IPS-NIHi7 (cell line): ENCODE measurements around the gene IKBKE.
A peak's percentile ranks its signal among the peaks of the same experiment; 100 is the strongest.

Experiments
- DNase-seq: peaks from one replicate; pipeline ENCODE4 v3.0.0; 2012; ENCODE audit warnings: mixed read lengths; ENCODE audit errors: extremely low spot score

Gene IKBKE

DNA sequence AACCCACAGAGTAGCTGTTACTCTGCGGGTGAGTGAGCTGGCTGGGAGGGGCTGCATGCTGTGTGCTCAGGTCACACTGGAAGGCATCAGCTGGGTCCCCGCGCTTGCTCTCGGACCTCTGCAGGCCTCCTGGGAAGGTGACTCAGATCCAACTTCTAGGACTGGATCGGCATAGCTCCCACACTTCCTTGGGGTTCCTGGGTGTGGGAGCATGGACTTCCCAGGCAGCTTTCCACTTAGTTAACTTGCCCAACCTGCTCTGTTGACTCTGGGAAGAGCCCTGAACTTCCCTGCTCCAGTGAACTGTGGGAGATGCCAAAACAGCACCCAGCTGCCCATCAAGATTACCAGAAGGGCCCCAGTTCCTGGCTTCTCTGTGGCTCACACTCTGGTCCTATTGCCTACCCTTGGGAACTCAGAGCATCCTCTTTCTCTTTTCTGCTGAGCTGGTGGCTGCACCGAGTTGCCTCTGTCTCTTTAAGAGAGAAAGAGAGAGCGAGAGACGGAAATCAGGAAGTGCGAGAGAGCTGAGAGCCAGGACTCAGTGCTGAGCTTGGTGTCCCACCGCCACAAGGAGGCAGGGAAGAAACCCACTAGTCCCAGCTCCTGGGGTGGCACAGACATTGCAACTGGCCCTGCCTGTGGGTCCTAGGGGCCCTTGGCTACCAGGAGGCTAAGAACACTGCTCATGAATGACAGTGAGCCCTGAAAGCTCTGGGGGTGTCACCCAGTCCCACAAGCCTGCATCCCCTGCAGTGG, at the start of gene IKBKE:
Gene IKBKE (plus strand): TSS at position 544 of the 759 bp plus-strand sequence. CDS start 2,752 bp downstream, outside the sequence.
- DNase-seq = peak; percentile 79

DNA sequence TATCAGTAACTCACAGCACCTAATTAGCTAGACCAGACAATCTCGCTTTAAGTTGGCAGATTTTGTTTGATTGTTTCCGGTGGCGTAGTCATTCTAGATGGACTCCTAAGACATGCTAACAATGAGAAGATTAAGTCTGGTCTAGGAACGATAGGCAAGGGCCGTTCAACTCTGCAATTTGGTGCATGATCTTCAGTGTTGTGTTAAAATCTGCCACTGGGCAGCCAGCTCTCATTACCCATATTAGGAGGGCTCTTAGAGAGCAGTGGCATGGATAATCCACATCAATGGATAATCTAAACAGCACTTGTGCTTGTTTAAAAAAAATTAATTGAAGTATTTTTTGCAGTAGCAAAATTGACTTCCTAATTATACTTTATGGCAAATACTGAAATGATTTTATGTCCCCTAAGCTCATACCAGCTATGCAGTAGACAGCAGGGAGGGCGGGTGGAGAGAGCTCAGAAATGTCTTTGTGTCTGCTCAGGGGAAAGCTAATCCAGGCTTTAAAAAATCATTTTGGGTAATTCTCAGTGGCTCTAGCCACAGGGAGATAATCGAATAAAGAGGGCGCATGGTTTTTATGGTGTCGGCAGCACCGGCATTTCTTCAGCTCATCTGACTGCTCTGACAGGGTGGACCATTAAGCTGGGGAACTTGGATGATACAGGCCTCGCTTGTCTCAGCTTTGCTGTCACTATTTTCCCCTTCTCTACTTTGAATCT, 48.5 kb upstream of the IKBKE start:
- DNase-seq = no peak

DNA sequence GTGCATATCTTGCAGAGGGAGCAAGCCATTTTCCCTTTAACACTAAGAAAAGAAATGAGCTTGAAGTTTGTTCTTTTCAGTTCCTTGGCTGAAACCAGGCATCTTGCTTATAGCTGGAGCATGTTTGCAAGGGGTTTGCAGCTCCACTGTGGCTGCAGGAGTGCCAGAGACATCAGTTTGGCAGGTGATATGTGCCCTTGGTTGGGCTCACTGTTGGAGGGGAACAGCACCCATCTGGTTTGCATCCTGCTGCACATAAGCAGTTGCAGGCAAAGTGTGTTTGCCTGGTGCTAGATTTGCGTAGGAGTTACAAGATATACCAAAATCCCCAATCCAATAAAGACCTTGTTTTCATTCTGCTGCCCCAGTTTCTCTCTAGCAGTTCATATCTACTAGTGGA, 47.8 kb upstream of the IKBKE start:
- no peak for DNase-seq

DNA sequence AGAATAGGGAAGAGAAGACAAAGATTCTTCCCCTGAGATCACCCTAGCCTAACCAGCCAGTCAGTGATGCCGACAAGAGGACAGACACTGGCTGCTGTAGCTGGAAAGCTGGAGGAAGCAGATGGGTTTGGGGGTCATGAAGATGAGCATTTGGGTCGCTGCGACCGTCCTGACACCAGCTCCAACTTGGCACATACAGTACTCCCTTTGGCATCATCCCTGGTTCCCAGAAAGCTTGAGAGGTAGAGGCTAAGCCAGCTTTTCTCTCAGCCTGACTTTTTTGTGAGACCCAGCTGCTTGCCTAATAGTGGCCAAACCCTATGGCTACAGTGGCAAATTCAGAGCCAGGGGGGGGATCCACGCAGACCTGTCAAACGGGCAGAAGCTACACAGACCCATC, 43.0 kb upstream of the IKBKE start:
- no peak for DNase-seq

DNA sequence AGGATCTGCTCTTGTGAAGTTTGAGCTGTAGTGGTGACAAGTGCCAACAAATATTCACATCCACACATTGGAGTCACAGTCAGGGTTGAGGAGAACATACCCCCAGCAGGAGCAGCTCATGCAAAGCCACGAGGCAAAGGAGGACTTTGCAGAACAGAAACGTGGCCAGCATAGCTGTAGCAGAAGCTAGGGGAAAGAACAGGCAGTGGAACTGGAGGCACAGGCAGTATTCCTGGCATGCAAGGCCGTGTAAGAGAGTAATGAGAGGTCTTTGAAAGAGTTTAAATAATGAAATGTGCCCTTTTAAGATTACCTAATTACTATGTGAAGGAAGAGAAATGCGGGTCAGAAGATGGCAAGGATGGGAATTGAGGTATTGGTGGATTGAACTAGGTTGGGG, 40.9 kb upstream of the IKBKE start:
- no peak for DNase-seq

DNA sequence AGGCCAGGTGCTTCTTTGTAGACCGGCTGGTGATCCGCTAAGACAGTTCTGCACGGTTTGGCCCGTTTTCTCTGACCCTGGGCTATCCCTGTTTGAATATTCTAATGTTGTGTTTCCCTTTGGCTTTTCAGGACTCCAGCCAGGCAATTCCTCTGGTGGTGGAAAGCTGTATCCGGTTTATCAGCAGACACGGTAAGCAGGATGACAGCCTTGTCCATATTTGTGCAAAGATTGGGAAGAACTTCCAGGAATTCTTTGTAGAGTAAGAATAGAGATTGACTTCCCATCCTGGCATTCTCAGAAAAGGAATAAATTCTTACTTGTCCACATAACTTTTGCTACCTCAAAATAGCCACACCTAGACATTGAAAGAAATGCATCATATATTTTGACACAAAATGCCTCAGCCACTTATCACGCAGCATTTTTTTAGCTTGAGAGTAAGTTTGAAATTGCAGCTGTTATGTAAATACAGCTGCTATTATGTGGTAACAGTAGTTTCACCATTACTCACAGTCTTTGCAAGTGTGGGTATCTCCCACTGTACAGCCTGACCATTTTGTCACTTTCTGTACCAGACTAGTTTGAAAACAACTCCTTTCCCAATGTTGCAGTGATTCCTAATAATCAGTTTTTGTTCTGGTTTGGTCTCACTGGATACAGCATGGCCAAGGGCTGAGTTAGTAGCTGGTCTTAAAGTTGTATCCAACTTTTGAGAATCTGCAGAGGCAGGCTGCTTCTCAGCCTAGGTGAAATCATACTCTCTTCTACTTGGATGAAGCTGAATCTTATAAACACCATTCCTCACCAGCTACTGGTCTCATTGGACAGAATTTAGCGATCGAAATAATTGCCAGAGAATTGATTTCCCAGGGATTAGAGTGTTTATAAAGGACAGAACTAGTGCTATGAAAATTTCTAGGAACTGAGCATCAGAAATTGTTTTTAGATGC, 40.0 kb upstream of the IKBKE start:
- no peak for DNase-seq

DNA sequence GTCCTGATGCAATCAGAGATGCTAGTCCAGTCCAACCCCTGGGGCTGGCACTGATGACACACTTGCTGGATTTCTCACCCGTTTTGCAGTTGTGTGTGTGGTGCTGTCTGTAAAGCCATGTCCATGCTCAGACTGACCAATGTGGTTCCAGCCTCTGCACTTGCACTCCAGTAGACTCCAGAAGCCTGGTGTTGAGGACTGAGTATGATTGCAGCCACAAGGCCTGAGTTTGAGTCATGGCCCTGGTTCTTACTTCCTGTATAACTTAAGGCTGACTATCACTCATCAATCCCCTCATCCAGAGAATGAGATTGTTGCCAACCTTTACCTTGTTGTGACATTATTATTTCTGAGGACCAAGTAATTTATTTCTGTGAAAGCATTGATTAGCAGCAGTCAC, 34.8 kb upstream of the IKBKE start:
- DNase-seq = no peak

DNA sequence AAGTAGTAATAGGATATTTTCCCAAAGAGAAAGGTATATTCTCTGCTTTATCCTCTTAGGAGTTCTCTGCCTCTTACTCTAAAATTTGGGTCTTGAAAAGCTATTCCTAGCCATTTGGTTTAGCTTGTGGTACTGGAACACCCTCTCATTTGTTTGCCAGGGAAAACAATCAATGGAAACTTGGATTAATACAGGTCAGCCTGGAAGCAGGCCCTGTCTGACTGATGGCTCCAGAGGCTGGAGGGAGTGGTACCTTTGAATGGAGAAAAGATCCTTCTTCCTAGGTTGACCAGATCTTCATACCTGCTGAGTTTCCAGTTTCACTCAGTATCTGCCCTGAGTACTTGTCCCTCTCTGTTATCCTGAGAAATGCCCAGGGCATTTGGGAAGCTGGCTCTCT, 31.7 kb upstream of the IKBKE start:
- no peak for DNase-seq

DNA sequence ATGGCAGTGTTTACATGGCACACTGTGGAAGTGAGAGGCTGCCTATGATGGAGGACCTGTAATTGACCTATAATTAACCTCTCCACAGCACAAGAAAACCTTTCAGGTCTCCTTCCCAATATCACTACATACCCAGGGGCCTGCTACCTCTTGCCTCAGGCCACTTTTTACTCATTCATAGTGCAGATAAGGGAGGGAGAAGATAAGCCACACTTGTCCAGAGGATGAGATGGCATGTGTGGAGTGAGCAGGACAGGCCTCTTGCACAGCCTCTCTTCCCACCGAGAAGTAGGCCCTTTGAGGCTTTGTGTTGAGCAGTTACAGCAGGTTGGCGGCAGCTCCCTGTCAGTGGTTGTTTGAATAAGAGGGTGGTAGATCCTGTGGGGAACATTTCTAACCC, 31.1 kb upstream of the IKBKE start:
- no peak for DNase-seq

DNA sequence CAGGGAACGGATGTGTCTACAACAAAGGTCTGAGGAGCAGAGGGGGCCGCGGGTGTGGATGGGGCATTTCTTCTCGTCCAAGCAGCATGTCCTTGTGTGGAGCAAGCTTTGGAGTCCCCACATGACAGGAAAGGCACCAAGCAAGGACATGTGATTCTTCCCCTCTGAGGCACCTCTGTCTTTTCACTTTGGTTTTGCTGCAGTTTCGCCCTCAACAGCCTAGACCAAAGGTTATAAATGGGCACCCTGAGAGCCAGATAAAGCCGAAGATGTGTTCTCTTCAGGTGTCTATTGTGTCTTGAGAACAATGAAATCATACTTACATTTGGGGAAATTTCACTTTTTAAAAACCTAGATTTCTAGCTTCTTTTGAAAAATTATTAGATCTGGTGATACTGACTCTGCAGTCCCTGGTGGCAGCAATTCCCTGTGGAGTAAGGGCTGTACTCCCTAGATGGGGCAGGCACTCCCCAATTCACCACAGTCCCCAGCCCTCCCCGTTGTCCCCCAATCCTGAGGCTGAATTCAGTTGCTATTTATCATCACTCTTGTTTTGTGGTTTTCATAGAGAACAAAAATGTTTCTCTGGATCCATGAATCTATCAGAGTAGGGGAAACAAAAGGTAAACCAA, 28.8 kb upstream of the IKBKE start:
- DNase-seq = no peak

DNA sequence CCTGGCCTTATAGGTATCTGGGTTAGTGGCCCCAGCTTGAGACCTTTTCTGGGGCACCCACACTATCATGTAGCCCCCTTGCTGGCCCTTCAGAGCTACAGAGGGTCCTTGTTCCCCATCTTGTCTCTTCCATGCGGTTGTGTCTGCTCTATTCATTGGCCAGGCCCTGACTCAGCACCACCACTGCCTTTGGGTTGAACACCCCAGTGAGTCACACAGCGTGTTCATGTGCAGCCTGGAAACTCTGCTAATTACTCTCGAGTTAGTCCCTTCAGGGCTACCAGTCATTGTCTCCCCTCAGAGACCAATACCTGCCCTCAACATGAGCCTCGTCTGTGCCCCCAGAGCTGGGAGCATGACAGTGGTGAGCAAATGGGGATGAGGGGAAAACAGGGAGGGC, 28.2 kb upstream of the IKBKE start:
- DNase-seq = no peak

DNA sequence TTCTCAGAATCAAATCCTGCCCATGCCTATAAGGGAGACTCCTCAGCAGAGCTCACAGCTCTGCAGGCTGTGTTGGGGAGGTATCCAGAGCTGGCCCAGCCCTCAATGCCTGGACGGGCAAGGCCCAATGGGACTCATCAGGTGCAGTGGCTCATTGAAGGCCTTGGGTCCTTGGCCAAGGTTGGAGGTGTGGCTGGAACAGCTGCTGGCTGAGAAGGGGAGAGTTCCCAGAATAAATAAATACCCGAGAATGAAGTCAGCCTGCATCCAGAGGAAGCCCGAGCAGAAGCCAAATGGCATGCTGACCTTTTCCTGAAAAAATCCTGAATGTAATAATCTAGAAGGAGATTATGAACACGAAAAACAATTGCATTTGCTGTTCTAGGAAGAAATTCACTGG, 25.2 kb upstream of the IKBKE start:
- no peak for DNase-seq

DNA sequence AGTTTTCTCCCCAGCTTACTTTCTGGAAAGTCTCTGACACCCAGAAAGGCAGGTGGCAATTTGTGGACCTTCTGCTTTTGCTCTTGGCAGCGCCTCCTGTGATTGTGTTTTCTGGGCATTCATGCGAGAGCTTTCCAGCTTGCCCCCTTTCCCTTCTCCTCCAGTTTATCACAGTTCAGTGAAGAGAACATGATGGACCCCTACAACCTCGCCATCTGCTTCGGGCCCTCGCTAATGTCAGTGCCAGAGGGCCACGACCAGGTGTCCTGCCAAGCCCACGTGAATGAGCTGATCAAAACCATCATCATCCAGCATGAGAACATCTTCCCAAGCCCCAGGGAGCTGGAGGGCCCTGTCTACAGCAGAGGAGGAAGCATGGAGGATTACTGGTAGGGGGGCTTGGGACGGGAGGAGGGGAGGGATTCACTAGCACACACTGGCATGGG, 24.3 kb upstream of the IKBKE start:
- DNase-seq = no peak

DNA sequence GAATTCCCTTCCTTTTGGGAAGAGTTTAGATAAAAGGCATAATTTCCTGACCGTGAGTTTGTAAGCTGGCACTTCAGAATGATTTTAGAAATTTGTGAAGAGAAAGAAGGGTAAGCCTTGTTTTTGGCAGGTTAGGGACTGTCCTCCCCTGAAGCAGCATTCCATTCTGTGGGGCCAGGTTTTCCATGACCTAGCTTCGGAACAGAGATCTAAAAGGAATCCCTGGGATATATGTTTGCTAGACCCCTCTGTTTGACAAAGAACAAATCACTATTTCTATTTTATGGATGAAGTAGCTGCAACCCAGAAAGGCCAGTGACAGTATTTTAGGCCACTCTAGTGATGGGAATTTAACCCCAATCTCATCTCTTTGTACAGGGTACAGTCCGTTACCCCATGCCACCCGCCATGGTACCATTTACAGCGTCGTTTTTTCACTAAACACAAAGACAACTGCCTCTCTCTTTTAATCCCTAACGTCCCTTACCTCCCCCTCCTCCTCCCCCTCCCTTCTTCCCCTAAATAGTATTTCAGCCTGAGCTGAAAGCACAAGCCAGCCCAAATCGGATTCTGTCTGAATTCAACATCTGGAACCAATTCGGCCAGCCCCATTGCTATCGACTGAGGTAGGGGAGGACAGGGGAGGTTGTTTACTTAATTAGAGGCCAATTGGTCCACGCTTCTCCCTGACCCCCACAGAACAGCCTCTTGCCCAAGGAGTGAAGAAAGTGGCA, 23.4 kb upstream of the IKBKE start:
- DNase-seq = no peak

DNA sequence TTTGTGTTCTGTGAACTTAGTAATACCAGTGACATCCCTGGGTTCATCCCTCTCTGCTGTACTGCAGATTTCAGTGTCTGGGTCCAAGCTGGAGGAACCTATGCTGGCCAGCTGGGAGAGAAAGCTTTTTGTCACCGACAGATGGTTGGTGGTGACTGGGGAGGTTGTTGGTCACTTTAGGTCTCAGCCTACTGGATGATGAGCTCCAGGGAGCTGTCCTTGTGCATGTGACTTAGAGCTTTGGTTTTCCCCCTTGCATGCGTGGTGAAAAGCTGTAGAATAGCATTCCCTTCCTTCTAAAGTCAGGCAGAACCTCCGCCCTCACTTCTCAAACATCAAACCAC, 22.9 kb upstream of the IKBKE start:
- DNase-seq = no peak

DNA sequence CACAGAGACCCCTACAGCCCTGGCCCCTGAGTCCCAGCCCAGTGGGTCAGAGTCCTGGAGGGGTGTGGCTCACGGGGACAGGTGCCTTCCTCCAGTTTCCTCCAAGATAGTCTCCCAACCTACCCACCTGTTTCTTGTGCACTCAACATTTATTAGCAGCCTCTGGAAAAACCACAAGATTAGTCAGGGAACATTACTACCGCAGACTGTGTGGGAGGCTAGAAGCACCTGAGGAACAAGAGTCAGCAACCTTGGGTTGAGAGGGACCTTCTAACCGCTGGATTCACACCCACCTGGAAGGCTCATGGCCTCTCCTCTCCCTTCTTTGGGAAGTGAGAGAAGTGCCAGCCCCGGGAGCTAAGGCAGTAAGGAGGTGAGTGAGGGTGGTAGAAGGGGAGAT, 22.5 kb upstream of the IKBKE start:
- no peak for DNase-seq

DNA sequence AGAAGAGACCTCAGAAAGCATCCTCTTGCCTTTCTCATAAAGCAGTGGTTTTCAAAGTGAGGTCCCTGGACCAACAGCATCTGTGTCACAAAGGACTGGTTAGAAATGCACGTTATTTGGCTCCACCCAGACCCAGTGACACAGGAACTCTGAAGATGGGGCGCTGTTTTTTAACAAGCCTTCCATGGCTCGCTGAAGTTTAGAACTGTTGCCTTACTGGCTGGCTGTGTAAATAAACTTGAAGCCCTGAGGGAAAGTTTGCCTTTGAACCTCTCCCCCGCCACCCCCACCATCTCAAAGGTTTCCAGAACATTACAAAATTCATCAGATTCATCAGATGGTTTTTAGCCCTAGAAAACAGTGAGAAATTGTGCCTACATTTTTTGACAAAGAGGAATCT, 21.8 kb upstream of the IKBKE start:
- DNase-seq = no peak

DNA sequence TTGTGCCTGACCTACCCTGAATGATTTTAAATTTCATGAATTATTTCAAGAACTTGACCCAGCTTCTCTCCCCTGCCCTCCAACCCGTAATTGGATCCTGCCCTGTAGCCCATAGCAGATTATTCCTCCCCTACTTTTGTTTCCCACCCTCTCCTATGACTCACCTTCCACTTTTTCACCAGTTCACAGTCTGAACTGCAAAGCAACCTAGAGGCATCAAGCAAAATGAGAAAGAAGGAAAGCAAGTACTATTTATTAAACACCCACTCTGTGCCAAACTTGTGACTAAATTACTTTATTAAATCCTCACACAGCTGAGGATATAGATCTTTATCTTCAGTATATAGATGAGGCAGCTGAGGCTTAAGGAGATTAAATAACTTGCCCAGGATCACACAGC, 20.7 kb upstream of the IKBKE start:
- no peak for DNase-seq

DNA sequence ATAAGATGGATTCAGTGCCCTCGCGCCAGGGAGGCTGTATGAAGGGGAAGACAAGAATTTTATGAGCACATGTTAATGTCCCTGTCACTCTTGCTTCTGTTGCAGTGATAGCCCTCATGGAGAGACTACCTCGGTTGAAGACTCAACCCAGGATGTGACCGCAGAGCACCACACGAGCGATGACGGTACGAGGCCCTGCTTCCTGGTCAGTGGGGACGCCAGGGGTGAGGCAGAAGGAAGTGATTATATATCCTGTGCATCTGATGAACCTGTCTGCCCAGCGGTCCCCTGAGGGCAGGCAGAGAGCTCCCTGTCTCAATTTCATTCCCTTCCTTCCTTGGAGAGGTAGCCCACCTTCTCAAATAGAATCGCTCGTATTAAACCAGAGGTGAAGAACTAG, 20.0 kb upstream of the IKBKE start:
- DNase-seq = no peak

DNA sequence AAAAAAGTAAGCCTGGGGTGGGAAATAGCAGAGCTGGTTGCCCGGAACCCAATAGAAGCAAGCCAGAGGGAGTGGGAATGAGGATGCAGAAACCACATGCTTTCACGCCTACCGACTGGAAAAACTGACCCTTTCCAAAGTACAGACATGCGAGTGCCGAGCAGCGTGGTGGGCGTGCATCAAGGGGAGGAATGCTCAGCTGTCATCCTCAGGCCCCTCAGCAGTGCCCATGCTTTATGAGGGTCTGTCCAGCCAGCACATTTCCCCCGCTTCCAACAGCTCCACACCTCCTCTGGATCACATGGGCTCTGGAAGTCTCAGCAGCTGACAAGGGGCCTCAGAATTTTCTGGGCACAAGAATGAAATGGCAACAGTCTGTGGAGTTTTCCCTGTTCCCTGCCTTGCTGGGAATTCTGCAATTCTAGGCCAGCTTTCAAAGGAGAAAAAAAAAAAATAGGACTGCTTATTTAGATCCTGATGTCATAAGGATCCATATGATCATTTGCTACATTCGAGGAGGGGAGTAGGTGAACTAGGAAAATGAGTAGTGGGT, 19.1 kb upstream of the IKBKE start:
- no peak for DNase-seq

DNA sequence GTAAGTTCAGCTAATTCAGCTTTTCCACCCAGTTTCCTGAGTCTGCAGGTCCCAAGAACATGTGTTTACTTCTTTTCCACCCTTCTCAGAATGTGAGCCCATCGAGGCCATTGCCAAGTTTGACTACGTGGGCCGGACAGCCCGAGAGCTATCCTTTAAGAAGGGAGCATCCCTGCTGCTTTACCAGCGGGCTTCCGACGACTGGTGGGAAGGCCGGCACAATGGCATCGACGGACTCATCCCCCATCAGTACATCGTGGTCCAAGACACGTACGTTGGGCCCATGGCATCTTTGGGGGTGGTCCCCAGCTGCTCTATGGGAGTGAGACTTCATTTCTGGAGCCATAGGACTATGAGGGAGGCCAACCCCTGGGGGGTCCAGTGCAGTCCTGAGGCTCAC, 17.2 kb upstream of the IKBKE start:
- DNase-seq = no peak
